ENCODE results near the gene JPH4. TPM values are rescaled to one million over a fixed set of nuclear protein-coding genes. Genes with fewer than 3 reads are reported as not detected.

JPH4 gene
- total RNA-seq, 4 donors from 2014 or later = 0.09 TPM; not detected in 3

DNA sequence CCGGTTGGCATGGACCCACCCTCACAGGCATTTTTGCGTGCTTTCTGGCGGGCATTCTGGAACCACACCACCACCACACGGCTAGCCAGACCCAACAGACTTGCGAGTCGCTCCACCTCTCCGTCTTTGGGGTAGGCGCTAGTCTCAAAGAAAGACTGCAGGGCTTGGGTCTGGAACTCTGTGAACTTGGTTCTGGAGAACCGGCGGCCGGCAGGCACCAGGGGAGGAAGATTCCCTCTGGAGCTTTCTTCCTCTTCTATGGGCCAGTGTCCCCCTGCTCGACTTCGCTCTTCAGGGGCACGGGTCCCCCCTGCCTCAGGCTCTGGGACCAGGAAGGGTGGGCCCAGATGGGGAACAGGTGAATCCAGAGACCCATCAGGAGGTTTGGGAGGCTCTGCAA is 53.6 kb downstream of the JPH4 start:
- no peak overlapping the region for H3K27ac ChIP-seq
- H3K4me1 ChIP-seq = no peaks in the 10 kb centered on the region
- no peak overlapping the region for H3K4me3 ChIP-seq
- TF ChIP-seq POLR2A (IDR thresholded peaks at IDR 0.05) = no peak
- TF ChIP-seq, protein P1, sequence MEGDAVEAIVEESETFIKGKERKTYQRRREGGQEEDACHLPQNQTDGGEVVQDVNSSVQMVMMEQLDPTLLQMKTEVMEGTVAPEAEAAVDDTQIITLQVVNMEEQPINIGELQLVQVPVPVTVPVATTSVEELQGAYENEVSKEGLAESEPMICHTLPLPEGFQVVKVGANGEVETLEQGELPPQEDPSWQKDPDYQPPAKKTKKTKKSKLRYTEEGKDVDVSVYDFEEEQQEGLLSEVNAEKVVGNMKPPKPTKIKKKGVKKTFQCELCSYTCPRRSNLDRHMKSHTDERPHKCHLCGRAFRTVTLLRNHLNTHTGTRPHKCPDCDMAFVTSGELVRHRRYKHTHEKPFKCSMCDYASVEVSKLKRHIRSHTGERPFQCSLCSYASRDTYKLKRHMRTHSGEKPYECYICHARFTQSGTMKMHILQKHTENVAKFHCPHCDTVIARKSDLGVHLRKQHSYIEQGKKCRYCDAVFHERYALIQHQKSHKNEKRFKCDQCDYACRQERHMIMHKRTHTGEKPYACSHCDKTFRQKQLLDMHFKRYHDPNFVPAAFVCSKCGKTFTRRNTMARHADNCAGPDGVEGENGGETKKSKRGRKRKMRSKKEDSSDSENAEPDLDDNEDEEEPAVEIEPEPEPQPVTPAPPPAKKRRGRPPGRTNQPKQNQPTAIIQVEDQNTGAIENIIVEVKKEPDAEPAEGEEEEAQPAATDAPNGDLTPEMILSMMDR (IDR thresholded peaks at IDR 0.05 in 4 of 5, conservative IDR thresholded peaks at IDR 0.05 in 1 of 5) = no peak
- in situ Hi-C loops (cut with MboI; ENCODE audit: low sequenced_read_pairs in 4 of 4) (no loop called here), intact Hi-C loops (cut with DNase I; ENCODE audit: low total_unique reads) (no loop called here)
- H3K36me3 ChIP-seq = no peaks in the 10 kb centered on the region
- H3K27me3 ChIP-seq = no peaks in the 10 kb centered on the region
- no peaks in the 10 kb centered on the region for H3K9me3 ChIP-seq
- ATAC-seq (no peak), DNase-seq (no peak)

DNA sequence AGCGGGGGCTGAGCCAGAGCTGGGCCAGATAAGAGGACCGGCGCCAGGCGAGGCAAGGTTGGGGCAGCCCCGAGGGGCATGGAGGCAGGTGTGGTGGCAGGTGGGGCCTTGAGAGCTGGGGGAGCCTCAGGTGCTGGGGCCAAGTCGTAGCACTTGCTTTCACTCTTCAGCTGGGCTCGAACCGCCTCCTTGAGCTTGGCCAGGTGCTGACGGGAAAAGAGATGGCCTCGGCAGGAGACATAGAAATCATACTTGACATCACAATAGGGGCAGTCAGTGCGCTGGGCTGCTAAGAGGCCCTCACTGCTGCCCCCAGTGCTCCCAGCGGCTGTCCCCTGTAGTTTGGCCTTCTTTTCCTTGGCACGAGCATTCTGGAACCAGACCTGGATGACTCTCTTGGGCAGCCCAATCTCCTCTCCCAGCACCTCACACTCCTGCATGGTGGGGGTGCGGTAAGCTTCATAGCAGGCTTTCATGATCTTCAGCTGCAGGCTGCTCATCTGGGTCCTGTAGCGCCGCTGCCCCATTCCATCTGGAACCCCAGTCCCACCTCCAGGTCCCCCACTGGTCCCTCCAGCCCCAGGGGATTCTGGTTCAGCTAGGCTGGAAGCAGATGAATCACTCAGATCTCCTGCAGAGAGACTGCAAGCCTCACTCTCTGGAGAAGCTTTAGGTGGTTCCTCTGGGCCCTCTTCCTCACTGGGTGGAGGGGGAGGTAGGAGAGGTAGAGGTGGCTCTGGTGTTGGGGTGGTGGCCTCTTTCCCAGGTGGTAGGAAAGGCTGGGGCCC is 55.2 kb downstream of the JPH4 start:
- Histone ChIP-seq H3K9me3 (no peaks in the 10 kb centered on the region), H3K27ac (no peak overlapping the region), H3K36me3 (no peaks in the 10 kb centered on the region), H3K4me1 (peaks cover 0 to 2% of the 10 kb centered on the region in 2 donors), H3K27me3 (no peaks in the 10 kb centered on the region), H3K4me3 (no peak overlapping the region)
- ATAC-seq = no peak
- TF ChIP-seq, protein P1 (IDR thresholded peaks at IDR 0.05 in 4 of 5, conservative IDR thresholded peaks at IDR 0.05 in 1 of 5) = no peak
- no peak for TF ChIP-seq POLR2A (IDR thresholded peaks at IDR 0.05)
- no peak for DNase-seq
- intact Hi-C loops (cut with DNase I; ENCODE audit: low total_unique reads) (no loop called here), in situ Hi-C loops (cut with MboI; ENCODE audit: low sequenced_read_pairs in 4 of 4) (no loop called here)

DNA sequence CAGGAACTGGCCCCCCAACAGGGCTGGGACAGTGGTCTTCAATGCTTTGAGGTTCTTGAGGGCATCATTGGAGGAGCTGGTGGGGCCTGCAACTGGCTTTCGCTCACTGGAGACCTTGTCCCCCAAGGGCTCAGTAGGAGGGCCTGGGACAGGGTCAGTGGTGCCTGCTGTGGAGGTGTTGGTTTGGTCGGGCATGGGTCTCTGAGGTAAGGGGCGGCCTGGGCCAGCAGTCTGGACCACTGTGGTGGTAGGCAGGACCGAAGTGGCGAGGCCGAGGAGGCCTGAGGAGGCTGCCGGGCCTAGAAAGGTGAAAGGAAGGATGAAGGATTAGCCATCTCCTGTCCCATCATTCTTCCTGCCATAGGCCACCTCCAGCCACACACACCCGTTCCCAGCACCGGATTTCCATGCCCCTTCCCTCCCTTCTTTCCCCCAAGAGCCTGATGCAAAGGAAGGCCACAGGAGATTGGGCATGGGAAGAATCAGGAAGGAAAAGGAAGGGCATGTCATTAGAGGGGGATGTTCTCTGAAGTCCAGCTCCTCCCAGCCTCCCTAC is 55.9 kb downstream of the JPH4 start:
- no peak for TF ChIP-seq POLR2A (IDR thresholded peaks at IDR 0.05)
- TF ChIP-seq, protein P1 (IDR thresholded peaks at IDR 0.05 in 4 of 5, conservative IDR thresholded peaks at IDR 0.05 in 1 of 5) = no peak
- Histone ChIP-seq H3K27me3 (no peaks in the 10 kb centered on the region), H3K4me1 (peaks cover 0 to 4% of the 10 kb centered on the region in 2 donors), H3K4me3 (no peak overlapping the region), H3K27ac (no peak overlapping the region), H3K36me3 (no peaks in the 10 kb centered on the region), H3K9me3 (no peaks in the 10 kb centered on the region)
- ATAC-seq (no peak), DNase-seq (no peak)
- intact Hi-C loops (cut with DNase I; ENCODE audit: low total_unique reads) = no loop called here
- in situ Hi-C loops (cut with MboI; ENCODE audit: low sequenced_read_pairs in 4 of 4) = no loop called here

DNA sequence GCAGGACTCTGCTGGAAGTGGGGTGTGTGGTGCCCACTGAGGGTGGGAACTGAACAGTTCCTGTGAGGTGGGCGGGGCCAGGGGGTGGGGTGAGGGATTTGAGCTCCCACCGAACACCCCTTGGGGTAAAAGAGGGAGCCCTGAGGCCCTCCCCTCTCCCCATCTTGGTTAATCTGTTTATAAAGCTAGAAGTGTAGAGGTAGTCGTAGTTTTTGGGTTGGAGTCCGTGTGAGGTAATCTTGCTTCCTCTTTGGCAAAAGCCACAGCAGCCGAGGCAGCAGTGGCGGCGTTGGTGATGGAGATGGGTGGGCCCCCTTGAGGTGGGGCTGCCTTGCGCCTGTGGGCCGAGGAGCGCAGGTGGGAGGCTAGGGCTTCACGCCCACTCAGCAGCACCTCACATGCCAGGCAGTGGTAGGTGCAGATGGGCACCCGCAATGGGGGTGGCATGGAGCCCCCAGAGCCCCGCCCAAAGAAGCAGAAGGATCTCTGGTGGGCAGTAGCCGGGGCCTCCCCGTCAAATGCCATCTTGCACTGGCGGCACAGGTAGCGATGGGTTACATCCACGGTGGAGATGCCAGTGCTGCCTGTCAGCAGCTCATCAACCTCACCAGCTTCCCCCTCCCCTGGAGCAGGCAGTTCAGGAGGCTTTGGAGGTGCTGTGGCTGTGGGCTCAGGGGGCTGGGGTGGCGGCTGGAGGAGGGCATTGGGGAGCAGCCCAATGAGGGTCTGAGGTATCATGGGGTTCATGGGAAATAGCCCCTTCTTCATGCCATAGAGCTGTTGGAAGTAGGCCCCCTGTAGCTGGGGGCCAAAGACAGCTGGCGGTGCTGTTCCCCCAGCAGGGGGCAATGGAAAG is 56.6 kb downstream of the JPH4 start:
- intact Hi-C loops (cut with DNase I; ENCODE audit: low total_unique reads) = no loop called here
- H3K27ac ChIP-seq = no peak overlapping the region
- TF ChIP-seq, protein P1 (IDR thresholded peaks at IDR 0.05 in 4 of 5, conservative IDR thresholded peaks at IDR 0.05 in 1 of 5) = no peak
- no peak for TF ChIP-seq POLR2A (IDR thresholded peaks at IDR 0.05)
- ATAC-seq (no peak), DNase-seq (no peak)
- in situ Hi-C loops (cut with MboI; ENCODE audit: low sequenced_read_pairs in 4 of 4) = no loop called here
- no peak overlapping the region for H3K4me3 ChIP-seq
- no peaks in the 10 kb centered on the region for H3K9me3 ChIP-seq
- H3K27me3 ChIP-seq = no peaks in the 10 kb centered on the region
- H3K4me1 ChIP-seq = peaks cover 0 to 4% of the 10 kb centered on the region in 2 donors
- H3K36me3 ChIP-seq = no peaks in the 10 kb centered on the region

All from gastrocnemius medialis (tissue), 4 donors.